Measurements from ENCODE around the gene KCNQ1OT1.

DNA sequence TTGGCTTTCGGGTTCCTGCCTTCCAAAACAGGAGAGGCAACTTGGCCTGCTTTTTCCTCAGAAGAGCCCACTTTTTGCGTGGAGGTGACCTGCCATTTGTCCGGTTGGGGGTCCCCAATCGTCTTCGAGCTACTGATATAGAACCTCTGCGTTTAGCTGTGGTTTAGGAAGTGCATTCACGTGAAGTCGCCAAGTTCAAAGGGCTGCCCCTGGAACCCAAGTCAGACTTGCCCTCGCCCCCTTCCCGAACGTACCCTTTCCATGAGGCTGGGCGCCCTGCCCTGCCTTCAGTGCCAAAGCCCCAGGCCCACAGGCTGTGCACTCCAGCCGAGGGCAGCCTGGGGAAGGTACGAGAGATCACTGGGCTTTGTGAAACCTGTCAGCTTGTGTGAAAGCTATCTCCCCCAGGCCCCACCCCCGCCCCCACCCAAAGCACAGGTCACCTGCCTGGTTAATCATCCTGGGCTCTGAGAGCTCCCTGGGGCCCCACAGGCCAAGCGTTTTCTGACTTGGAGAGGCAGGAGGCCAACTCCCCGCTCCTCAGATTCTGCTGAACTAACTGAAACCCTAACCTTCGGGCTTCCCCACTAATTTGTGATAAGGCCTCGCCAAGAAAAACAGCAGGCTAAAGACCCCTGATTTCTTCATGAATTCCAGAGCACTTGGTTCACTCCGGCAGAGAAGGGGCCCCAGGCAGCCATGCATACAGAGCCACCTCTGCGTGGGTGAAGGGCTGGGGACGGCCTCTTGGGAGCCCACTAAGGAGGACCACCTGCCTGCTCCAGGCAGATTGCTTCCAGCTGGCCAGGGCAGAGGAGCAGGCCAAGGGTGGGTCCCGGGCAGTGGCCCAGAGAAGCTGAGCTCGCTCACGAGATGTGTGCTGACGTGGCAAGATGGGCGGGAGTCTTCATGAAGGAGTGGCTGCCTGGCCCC lies 25.8 kb upstream of the KCNQ1OT1 start:
- TF ChIP-seq POLR2A (IDR thresholded peaks at IDR 0.05) (no peak), POLR2AphosphoS5 (IDR thresholded peaks at IDR 0.05) (no peak)
